Hindlimb muscle (tissue), 1 donor: Measurements from ENCODE around the gene DPEP2. TPM values are rescaled to one million over a fixed set of nuclear protein-coding genes. Genes with fewer than 3 reads are reported as not detected.
"Not testable (repeated sequence)": the region's sequence is repeated elsewhere in the genome, so short reads cannot be mapped to it uniquely, and the experiment has no call there.

Experiments used
- DNase-seq: peaks from one replicate; pipeline ENCODE4 v3.0.0-alpha.2; 2013
- polyA plus RNA-seq: library from polyadenylated mRNA; unstranded; fragments of 120-200 nt; gene quantifications from one replicate; pipeline ENCODE4 v1.2.1, GENCODE V29; 2013; ENCODE audit not compliant: insufficient read length

DPEP2 gene
- polyA plus RNA-seq, 1 donor, result 2.3 TPM

GRCh38 chr16:67975321-67976105 is 23.8 kb downstream of the DPEP2 start:
- no peak for DNase-seq

GRCh38 chr16:67972285-67972684 is 27.0 kb downstream of the DPEP2 start:
- not testable (repeated sequence) for DNase-seq

- no peak for DNase-seq
Observed at GRCh38 chr16:67971111-67971510, 28.2 kb downstream of the DPEP2 start.

DNA sequence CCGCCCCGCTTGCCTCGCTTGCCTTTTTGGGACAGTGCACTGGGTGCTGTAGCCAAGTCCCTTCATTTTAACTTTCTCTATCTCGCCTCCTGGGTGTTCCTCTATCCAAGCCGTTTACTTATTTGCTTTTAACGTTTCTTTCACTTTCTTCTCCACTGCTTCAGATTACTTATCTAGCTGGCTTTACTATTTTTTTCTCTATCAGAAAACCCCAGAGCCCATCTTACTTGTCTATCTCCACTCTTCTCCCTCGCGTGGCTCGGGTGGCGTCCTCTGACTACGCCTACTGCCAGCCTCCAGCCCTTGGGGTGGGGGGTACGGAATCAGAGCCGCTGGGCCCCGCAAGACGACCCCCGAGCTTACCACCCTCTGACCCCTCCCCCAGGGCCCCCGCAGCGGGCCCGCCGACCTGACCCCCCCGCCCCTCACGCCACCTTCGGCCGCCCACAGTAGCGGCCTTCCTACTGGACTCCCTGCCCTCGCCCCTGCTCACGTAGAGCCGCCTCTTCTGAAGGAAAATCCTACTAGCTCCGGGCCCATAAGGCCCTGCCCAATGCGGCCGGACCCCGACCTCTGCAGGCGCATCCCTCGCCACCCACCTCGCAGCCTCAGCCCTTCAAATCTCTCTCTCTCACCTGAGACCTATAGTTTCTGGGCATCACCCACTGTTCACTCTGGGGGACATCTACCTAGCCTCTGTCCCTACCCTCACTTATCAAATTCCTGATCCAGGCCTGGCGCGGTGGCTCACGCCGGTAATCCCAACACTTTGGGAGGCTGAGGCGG is 29.8 kb downstream of the DPEP2 start:
- DNase-seq, result no peak

- peak; percentile 92 for DNase-seq
Observed at GRCh38 chr16:67968400-67969253, 30.7 kb downstream of the DPEP2 start, which contains the start of gene SLC12A4. TSS of gene SLC12A4 (minus strand) at chr16:67968637. CDS start at chr16:67968553, 84 bp downstream.

GRCh38 chr16:67967958-67968399 is 31.3 kb downstream of the DPEP2 start:
- DNase-seq, result peak; percentile 59

DNA sequence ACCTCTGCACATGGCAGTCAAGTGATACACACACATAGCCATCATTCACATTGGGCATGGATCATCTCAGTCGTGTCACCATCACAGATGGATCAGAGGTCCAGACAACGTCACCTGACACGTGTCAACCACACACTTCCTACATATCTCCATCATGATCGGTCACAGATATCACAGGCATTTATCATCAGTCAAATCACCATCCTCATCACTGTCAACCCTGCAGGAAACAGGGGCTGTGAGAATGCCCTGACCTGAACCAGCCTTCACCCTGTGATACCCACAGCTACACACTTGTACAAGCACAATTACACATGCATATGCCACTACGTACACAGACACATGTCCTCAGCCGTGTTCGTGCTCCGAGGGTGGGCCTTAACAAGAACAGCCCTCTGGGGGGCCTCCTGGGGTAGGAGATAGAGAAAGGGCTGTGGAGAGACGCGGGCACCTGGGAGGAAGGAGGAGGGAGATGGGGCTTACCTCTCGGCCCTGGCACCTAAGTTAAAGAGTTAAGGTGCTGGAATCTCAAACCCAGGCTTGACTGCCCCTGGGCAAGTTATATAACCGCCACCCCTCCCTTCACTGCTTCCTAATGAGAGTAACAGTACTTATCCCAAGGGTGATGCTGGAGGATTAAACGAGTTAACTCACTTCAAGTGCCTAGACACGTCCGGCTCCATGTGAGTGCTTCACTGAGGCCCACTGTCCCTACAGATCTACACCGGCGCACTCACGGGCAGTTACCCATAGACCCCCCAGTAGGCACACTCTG is 31.9 kb downstream of the DPEP2 start:
- DNase-seq, result no peak

GRCh38 chr16:67966549-67967182 is 32.6 kb downstream of the DPEP2 start:
- DNase-seq, result no peak

DNA sequence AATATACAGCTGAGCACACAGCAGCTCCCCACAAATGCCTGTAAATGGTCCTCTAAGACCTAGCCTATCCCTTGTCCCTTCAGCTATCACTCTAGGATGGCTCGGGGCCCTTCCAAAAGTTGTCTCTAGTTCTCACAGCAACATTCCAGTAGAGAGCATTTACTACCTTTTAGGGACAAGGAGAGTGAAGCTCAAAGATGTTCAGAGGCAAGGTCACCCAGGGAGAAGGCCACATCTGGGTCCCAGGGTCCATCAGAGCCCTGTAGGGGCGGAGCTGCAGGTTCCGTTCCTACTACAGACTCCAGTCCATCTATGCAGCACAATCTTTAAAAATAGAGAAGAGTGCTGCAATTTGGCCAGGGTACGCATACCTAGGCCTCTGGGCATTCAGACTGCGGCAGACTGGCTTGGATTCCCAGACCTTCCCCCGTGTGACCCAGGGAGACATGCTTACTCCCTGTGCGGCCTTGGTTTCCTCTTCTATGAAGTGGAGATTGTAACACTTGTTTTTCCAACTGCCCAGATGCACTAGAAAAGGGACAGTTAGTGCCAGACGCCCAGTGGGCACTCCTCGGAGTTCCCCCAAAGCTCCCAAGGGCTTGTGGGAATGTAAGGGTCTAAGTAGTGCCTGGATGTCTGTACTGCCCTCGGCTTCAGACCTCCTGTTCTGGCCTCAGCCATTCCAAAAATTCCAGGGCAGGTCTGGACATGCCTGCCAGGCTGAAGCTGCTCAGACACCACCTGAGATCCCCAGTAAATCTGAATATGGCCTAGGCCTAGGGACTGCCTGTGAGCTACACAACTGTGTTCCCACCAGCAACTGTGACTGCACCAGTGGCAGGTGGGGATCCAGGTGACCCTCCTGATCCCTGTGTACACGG is 33.4 kb downstream of the DPEP2 start:
- no peak for DNase-seq

DNA sequence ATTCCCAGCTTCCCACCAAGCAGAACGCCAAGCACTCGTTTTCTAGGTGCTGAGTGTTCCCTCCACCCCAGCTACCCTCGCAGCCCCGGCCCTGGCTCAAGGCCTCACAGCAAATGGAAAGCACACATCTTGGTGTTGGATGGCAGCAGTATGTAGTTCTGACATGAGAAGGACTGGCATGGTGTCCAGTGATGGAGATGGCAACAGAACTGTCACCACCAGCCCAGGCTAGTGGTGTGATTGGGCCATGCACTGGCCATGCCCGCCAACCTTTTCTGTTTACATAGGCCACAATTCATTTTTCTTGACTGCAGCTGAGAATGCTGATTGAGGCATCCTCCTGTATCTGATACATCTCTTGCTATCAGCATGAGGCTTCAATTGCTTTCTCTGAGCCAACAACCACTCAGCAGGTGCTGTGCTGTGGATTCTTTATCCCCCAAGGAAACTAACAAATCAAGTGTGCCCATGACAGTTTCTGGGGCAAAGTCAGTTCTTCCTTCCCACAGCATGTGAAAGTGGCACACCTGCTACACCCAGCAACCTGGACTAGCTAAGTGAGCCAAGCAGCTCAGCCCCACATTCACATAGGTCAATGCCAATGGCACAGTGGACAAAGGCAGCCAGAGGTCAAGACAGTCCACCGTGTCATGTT is 34.7 kb downstream of the DPEP2 start:
- DNase-seq, result no peak

DNA sequence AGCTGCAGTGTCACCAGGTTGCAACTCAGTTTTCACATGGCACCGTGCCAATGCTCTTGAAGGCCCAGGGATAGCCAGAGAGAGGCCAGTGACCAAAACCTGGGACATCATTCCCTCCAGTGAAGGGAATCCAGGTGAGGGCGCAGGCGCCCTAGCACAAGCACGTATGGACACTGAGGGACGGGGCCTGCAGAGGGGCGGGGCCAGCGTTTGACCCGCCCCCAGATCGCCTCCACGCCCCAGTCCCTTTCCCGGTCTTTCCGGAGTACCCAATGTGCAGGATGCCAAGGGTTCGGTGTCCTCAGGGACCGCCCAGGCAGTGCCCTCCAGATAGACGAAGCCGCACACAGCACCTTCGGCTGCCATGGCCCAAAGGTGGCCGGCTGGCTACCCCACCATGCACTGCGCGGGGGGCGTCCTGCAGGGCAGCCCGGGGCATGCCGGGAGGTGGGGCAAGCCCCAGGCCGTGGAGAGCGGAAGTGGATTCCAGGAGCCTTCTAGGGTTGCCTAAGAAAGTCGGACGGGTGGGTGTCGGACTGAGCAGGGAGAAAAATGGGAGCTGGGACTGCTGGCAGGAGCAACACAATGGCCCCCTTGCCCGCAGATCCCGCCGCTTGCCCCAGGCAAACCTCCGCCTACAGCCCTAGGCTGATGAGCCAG is 35.5 kb downstream of the DPEP2 start:
- no peak for DNase-seq

DNA sequence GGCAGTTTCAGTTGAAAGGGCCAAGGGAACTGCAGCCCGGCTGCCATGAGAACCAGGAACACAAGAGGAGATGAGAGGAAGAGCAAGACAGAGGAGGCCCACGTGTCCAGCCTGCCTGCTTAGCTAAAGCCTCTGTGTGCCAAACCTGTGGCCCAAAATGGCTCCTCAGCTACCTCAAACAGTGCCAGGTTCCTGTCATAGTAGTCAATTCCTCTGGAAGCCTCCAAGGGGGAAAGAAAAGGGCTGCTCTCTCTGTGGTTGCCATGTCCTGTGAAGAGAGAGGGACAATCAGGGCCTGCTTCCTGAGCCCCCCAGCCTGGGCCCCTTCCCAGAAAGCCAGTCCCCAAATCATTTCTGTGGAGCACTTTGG is 36.0 kb downstream of the DPEP2 start:
- no peak for DNase-seq

DNA sequence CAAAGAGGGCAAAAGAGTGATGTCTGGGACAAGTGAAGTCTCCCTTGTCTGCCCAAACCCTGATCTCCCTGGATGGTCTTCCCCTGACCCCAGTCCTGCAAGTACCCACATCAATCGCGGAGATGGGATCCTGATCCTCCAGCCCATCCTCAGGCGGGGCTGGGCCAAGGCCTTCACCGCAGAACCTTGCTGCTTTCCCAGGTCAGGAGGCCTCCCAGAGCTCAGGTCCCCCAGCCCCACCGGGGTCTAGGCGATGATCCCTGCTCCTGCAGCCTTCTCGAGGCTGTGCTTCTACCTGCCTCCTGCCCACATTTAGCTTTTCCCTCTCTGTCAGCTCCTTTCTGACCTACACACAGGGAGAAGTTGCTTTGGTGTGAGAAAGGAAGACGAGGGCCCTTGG is 37.1 kb downstream of the DPEP2 start:
- DNase-seq, result no peak

DNA sequence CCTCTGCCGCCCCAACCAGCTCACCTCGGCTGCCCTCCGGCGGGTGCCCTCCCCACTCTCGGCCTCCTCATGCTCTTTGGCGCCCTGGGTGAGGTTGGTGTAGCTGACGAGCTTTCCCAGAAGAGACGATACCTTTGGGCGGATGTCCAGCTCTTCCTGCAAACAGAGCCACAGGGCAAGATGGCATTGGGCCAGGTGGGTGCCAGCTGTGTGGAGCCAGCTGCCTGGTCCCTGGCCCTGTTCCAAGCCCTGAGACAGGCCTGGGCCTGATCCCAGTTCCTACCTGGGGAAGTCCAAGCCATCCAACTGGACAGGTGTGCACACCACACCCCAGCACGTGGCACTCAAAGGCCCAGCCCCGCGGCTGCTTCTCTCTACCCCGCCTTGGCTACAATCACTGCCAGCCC is 37.7 kb downstream of the DPEP2 start:
- no peak for DNase-seq

GRCh38 chr16:67959536-67960329 is 39.6 kb downstream of the DPEP2 start:
- DNase-seq, result no peak

GRCh38 chr16:67957622-67958021 is 41.7 kb downstream of the DPEP2 start:
- no peak for DNase-seq

DNA sequence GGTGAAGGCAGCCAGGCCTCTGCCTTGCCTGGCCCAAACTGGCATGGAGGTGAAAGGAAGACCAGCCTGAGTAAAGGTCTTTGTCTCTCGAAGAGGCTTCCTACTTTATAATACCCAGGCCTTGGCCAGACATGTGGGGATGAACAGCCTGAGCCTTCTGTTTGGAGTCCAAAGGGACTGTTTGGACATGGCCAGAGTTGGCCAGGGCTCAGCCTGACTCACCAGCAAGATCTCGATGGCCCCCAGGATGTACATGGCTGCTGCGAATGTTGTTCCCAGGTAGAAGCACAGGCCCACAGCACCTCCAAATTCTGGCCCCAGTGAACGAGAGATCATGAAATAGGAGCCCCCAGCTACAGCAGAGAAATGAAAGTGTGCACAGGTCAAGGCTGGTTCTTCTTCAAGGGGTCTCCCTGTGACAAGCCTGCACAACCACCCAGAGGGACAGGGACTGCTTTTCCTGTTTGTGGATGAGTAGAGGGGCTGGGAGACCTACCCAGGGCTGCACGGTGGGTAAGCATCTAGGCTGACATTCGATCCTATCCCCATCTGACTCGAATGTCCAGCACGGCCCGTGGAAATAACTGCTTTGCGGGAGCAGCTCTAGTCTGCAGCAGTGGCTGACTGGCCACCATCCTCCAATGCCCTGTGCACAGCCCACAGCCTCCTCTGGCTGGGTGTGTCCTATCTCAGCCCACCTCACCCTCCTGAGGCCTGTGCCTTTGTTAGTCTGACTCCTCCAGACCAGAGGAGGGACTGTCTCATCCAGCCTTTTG is 44.7 kb downstream of the DPEP2 start:
- DNase-seq, result no peak
